ENCODE data around the gene BMPR1A. TPM values are rescaled to one million over a fixed set of nuclear protein-coding genes. Genes with fewer than 3 reads are reported as not detected.

BMPR1A gene
- total and polyA plus RNA-seq, 4 donors: 3.8 to 66.2 (median 19.7) TPM

- Histone ChIP-seq H3K4me3 (no peak overlapping the region), H3K36me3 (ENCODE audit: control insufficient read depth in 4 of 4, insufficient read depth in 4 of 4, low read length in 4 of 4) (no peaks in the 10 kb centered on the region), H3K4me1 (ENCODE audit: control insufficient read depth in 5 of 5, insufficient read depth in 5 of 5, low read length in 5 of 5) (peaks cover 0 to 11% (median 0%) of the 10 kb centered on the region in 5 donors), H3K9me3 (ENCODE audit: control insufficient read depth in 4 of 4, insufficient read depth in 3 of 4, low read length in 3 of 4) (no peaks in the 10 kb centered on the region), H3K27ac (ENCODE audit: low read depth in 1 of 2, low read length in 1 of 2) (no peak overlapping the region), H3K9ac (ENCODE audit: insufficient read depth in 1 of 2, low read length in 2 of 2) (no peak overlapping the region), H3K27me3 (ENCODE audit: control insufficient read depth in 3 of 3, insufficient read depth in 3 of 3, low read length in 2 of 3) (peaks cover 0 to 4% (median 0%) of the 10 kb centered on the region in 3 donors)
- WGBS, 2 donors: 16 to 25% methylated on average over 7 of the region's 7 CpGs
- TF ChIP-seq CTCF (IDR thresholded peaks at IDR 0.05; ENCODE audit: control extremely low read depth, extremely low read depth): no peak
- DNase-seq: peak in 2 of 3 donors; percentile 80 to 84
- ATAC-seq (ENCODE audit: insufficient read depth, low FRiP score): no peak
Observed at GRCh38 chr10:86747796-86748581, 8.4 kb upstream of the BMPR1A start.

- Histone ChIP-seq H3K36me3 (ENCODE audit: control insufficient read depth in 4 of 4, insufficient read depth in 4 of 4, low read length in 4 of 4) (no peaks in the 10 kb centered on the region), H3K27ac (ENCODE audit: low read depth in 1 of 2, low read length in 1 of 2) (no peak overlapping the region), H3K4me3 (no peak overlapping the region), H3K9me3 (ENCODE audit: control insufficient read depth in 4 of 4, insufficient read depth in 3 of 4, low read length in 3 of 4) (no peaks in the 10 kb centered on the region), H3K9ac (ENCODE audit: insufficient read depth in 1 of 2, low read length in 2 of 2) (no peak overlapping the region), H3K27me3 (ENCODE audit: control insufficient read depth in 3 of 3, insufficient read depth in 3 of 3, low read length in 2 of 3) (peaks cover 0 to 4% (median 0%) of the 10 kb centered on the region in 3 donors), H3K4me1 (ENCODE audit: control insufficient read depth in 5 of 5, insufficient read depth in 5 of 5, low read length in 5 of 5) (peaks cover 0 to 24% (median 4%) of the 10 kb centered on the region in 5 donors)
- WGBS, 2 donors: 83 to 84% methylated on average over 9 of the region's 9 CpGs
- no peak for TF ChIP-seq CTCF (IDR thresholded peaks at IDR 0.05; ENCODE audit: control extremely low read depth, extremely low read depth)
- ATAC-seq (ENCODE audit: insufficient read depth, low FRiP score): no peak
- no peak for DNase-seq
Observed at GRCh38 chr10:86749854-86750253, 6.6 kb upstream of the BMPR1A start.

- H3K27ac ChIP-seq (ENCODE audit: low read depth in 1 of 2, low read length in 1 of 2): no peak overlapping the region
- H3K27me3 ChIP-seq (ENCODE audit: control insufficient read depth in 3 of 3, insufficient read depth in 3 of 3, low read length in 2 of 3): peaks cover 0 to 4% (median 0%) of the 10 kb centered on the region in 3 donors
- no peak overlapping the region for H3K4me3 ChIP-seq
- 91 to 98% methylated on average over 17 of the region's 17 CpGs for WGBS, 2 donors
- TF ChIP-seq CTCF (IDR thresholded peaks at IDR 0.05; ENCODE audit: control extremely low read depth, extremely low read depth): no peak
- DNase-seq (no peak), ATAC-seq (ENCODE audit: insufficient read depth, low FRiP score) (no peak)
- H3K9ac ChIP-seq (ENCODE audit: insufficient read depth in 1 of 2, low read length in 2 of 2): no peak overlapping the region
- no peaks in the 10 kb centered on the region for H3K36me3 ChIP-seq (ENCODE audit: control insufficient read depth in 4 of 4, insufficient read depth in 4 of 4, low read length in 4 of 4)
- H3K4me1 ChIP-seq (ENCODE audit: control insufficient read depth in 5 of 5, insufficient read depth in 5 of 5, low read length in 5 of 5): peaks cover 4 to 27% (median 7%) of the 10 kb centered on the region in 5 donors
- H3K9me3 ChIP-seq (ENCODE audit: control insufficient read depth in 4 of 4, insufficient read depth in 3 of 4, low read length in 3 of 4): no peaks in the 10 kb centered on the region
Observed at GRCh38 chr10:86751477-86751876, 4.9 kb upstream of the BMPR1A start.
